Liver (tissue), 9 donors: ENCODE results near the gene SLCO1C1. TPM values are rescaled to one million over a fixed set of nuclear protein-coding genes. Genes with fewer than 3 reads are reported as not detected.

ENCODE experiments used
- DNase-seq: peaks from one replicate; pipeline ENCODE4 v3.0.0-alpha.2; 2017; ENCODE audit warnings: low spot score
- H3K27ac ChIP-seq, 2 donors: one replicate each; pipeline ENCODE4 v1.7.0; 2013; ENCODE audit warnings: inconsistent platforms in 2 of 2, low read length in 2 of 2, control low read depth in 1 of 2, low read depth in 1 of 2, mild to moderate bottlenecking in 1 of 2
- H3K27me3 ChIP-seq, 4 donors: one replicate each; pipeline versions ENCODE4 v1.6.1 to v1.7.0; 2013; ENCODE audit warnings: low read length in 3 of 4, inconsistent platforms in 1 of 4, mild to moderate bottlenecking in 1 of 4, moderate library complexity in 1 of 4; ENCODE audit not compliant: control insufficient read depth in 4 of 4, insufficient read depth in 4 of 4
- H3K36me3 ChIP-seq, 4 donors: one replicate each; pipeline versions ENCODE4 v1.6.1 to v1.7.0; 2013; ENCODE audit warnings: low read length in 3 of 4, mild to moderate bottlenecking in 3 of 4, low read depth in 1 of 4, moderate library complexity in 1 of 4; ENCODE audit not compliant: control insufficient read depth in 4 of 4, insufficient read depth in 3 of 4
- H3K4me1 ChIP-seq, 4 donors: one replicate each; pipeline versions ENCODE4 v1.6.1 to v1.7.0; 2013; ENCODE audit warnings: low read length in 3 of 4, mild to moderate bottlenecking in 3 of 4, moderate library complexity in 1 of 4; ENCODE audit not compliant: control insufficient read depth in 4 of 4, insufficient read depth in 4 of 4
- H3K4me3 ChIP-seq, 3 donors: one replicate each; pipeline versions ENCODE4 v1.6.1 to v1.7.0; 2013; ENCODE audit warnings: low read length in 3 of 3, control low read depth in 1 of 3, low read depth in 1 of 3, mild to moderate bottlenecking in 1 of 3
- H3K9ac ChIP-seq, 2 donors: one replicate each; pipeline ENCODE4 v1.7.0; 2013; ENCODE audit warnings: low read length in 2 of 2, mild to moderate bottlenecking in 2 of 2, moderate library complexity in 2 of 2, control low read depth in 1 of 2, low read depth in 1 of 2
- H3K9me3 ChIP-seq, 4 donors: one replicate each; pipeline versions ENCODE4 v1.6.1 to v1.7.0; 2013; ENCODE audit warnings: low read length in 3 of 4; ENCODE audit not compliant: control insufficient read depth in 4 of 4
- ATF3 ChIP-seq: IDR thresholded peaks from 2 replicates; pipeline ENCODE4 v1.6.1; 2016; ENCODE audit warnings: antibody characterized with exemption
- CTCF ChIP-seq: fragments of 150-350 bp; IDR thresholded peaks from 2 replicates; pipeline ENCODE4 v1.5.1; 2017; ENCODE audit warnings: improper control_type of control experiment, low read depth, low read length; ENCODE audit not compliant: missing input control
- EGR1 ChIP-seq, 2 donors: IDR thresholded peaks; 2 replicates each; pipeline ENCODE4 v1.6.1; 2016 to 2018; ENCODE audit warnings: antibody characterized with exemption in 2 of 2, low read depth in 2 of 2
- FOXA1 ChIP-seq: IDR thresholded peaks from 2 replicates; pipeline ENCODE4 v1.6.1; 2016; ENCODE audit warnings: antibody characterized with exemption
- FOXA2 ChIP-seq: IDR thresholded peaks from 2 replicates; pipeline ENCODE4 v1.6.1; 2016; ENCODE audit warnings: antibody characterized with exemption
- GABPA ChIP-seq, 2 donors: IDR thresholded peaks in 1 of 2; conservative IDR thresholded peaks in 1 of 2; 2 replicates each; pipeline ENCODE4 v1.6.1; 2016; ENCODE audit warnings: antibody characterized with exemption in 2 of 2, mild to moderate bottlenecking in 1 of 2, moderate library complexity in 1 of 2
- HNF4A ChIP-seq, 2 donors: conservative IDR thresholded peaks; 2 replicates each; pipeline ENCODE4 v1.6.1; 2016; ENCODE audit warnings: antibody characterized with exemption in 2 of 2, mild to moderate bottlenecking in 2 of 2
- HNF4G ChIP-seq: IDR thresholded peaks from 2 replicates; pipeline ENCODE4 v1.6.1; 2016; ENCODE audit warnings: antibody characterized with exemption
- JUND ChIP-seq, 2 donors: IDR thresholded peaks; 2 replicates each; pipeline ENCODE4 v1.6.1; 2016; ENCODE audit warnings: antibody characterized with exemption in 2 of 2
- MAX ChIP-seq: IDR thresholded peaks from 2 replicates; pipeline ENCODE4 v1.6.1; 2016; ENCODE audit warnings: antibody characterized with exemption
- NR2F2 ChIP-seq: IDR thresholded peaks from 2 replicates; pipeline ENCODE4 v1.6.1; 2016; ENCODE audit warnings: antibody characterized with exemption
- RAD21 ChIP-seq, 2 donors: IDR thresholded peaks; 2 replicates each; pipeline ENCODE4 v1.6.1; 2016; ENCODE audit warnings: antibody characterized with exemption in 2 of 2, mild to moderate bottlenecking in 2 of 2
- REST ChIP-seq: IDR thresholded peaks from 2 replicates; pipeline ENCODE4 v1.6.1; 2016; ENCODE audit warnings: antibody characterized with exemption, mild to moderate bottlenecking
- RXRA ChIP-seq, 2 donors: IDR thresholded peaks; 2 replicates each; pipeline ENCODE4 v1.6.1; 2017 to 2018; ENCODE audit warnings: antibody characterized with exemption in 2 of 2, mild to moderate bottlenecking in 1 of 2
- SP1 ChIP-seq: IDR thresholded peaks from 2 replicates; pipeline ENCODE4 v1.6.1; 2018; ENCODE audit warnings: antibody characterized with exemption, mild to moderate bottlenecking
- TAF1 ChIP-seq: conservative IDR thresholded peaks from 2 replicates; pipeline ENCODE4 v1.6.1; 2016; ENCODE audit warnings: antibody characterized with exemption, mild to moderate bottlenecking
- YY1 ChIP-seq: IDR thresholded peaks from 2 replicates; pipeline ENCODE4 v1.6.1; 2016; ENCODE audit warnings: antibody characterized with exemption, mild to moderate bottlenecking
- WGBS: extraction: QIAGEN DNeasy Blood & Tissue Kit; methylation state at CpG from one replicate; pipeline ENCODE4 v1.1.7; 2013; 5-methylcytosine and 5-hydroxymethylcytosine counted together
- polyA plus RNA-seq, 2 donors: library from polyadenylated mRNA; stranded (reverse) in 1 of 2; unstranded in 1 of 2; fragments of 200-250 nt in 1 of 2; fragments of >200 nt in 1 of 2; fragmentation: Nextera tagmentation in 1 of 2; extraction: Ambion mirVana in 1 of 2; gene quantifications; one replicate each; pipeline versions ENCODE4 v1.2.1 to v1.2.3, GENCODE V29; 2013 to 2015
- total RNA-seq, 2 donors: library from RNA; depleted of rRNA; stranded (reverse); fragments of >200 nt; gene quantifications; one replicate each; pipeline ENCODE4 v1.2.3, GENCODE V29; 2014
- TF ChIP-seq, protein P1 (sequence below): IDR thresholded peaks from 2 replicates; pipeline ENCODE4 v1.6.1; 2016; ENCODE audit warnings: antibody characterized with exemption
- donor health status: healthy.
- donor health status: healthy.
- donor health status: healthy.
- donor health status: healthy.
- donor health status: healthy.

SLCO1C1 gene
- total and polyA plus RNA-seq, 4 donors: not detected

DNA sequence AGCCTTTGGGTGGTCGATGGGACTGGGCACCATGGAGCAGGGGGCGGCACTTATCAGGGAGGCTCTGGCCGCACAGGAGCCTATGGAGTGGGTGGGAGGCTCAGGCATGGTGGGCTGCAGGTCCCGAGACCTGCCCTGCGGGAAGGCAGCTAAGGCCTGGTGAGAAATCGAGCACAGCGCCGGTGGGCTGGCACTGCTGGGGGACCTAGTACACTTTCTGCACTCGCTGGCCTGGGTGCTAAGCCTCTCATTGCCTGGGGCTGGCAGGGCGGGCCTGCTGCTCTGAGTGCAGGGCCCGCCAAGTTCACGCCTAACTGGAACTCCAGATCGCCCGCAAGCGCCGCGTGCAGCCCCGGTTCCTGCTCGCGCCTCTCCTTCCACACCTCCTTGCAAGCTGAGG is 82.3 kb downstream of the SLCO1C1 start:
- DNase-seq: no peak
- Histone ChIP-seq H3K9me3 (no peaks in the 10 kb centered on the region), H3K4me3 (no peak overlapping the region), H3K9ac (no peak overlapping the region), H3K27me3 (no peaks in the 10 kb centered on the region), H3K4me1 (peaks cover 0 to 5% (median 2%) of the 10 kb centered on the region in 4 donors), H3K36me3 (no peaks in the 10 kb centered on the region), H3K27ac (no peak overlapping the region)
- 76% methylated on average over 20 of the region's 20 CpGs for WGBS
- no peak for TF ChIP-seq FOXA2
- TF ChIP-seq REST: no peak
- no peak for TF ChIP-seq TAF1
- TF ChIP-seq YY1: no peak
- TF ChIP-seq RAD21 (IDR thresholded peaks at IDR 0.05): no peak
- TF ChIP-seq GABPA (IDR thresholded peaks at IDR 0.05 in 1 of 2, conservative IDR thresholded peaks at IDR 0.05 in 1 of 2): no peak
- TF ChIP-seq, protein P1, sequence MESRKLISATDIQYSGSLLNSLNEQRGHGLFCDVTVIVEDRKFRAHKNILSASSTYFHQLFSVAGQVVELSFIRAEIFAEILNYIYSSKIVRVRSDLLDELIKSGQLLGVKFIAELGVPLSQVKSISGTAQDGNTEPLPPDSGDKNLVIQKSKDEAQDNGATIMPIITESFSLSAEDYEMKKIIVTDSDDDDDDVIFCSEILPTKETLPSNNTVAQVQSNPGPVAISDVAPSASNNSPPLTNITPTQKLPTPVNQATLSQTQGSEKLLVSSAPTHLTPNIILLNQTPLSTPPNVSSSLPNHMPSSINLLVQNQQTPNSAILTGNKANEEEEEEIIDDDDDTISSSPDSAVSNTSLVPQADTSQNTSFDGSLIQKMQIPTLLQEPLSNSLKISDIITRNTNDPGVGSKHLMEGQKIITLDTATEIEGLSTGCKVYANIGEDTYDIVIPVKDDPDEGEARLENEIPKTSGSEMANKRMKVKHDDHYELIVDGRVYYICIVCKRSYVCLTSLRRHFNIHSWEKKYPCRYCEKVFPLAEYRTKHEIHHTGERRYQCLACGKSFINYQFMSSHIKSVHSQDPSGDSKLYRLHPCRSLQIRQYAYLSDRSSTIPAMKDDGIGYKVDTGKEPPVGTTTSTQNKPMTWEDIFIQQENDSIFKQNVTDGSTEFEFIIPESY: no peak
- TF ChIP-seq HNF4A (conservative IDR thresholded peaks at IDR 0.05): no peak
- TF ChIP-seq NR2F2: no peak
- no peak for TF ChIP-seq CTCF
- no peak for TF ChIP-seq JUND (IDR thresholded peaks at IDR 0.05)
- TF ChIP-seq MAX: no peak
- TF ChIP-seq EGR1 (IDR thresholded peaks at IDR 0.05; ENCODE audit: low read depth in 2 of 2): no peak
- TF ChIP-seq RXRA (IDR thresholded peaks at IDR 0.05): no peak
- TF ChIP-seq HNF4G: no peak
- TF ChIP-seq ATF3: no peak
- TF ChIP-seq SP1: no peak
- no peak for TF ChIP-seq FOXA1
